ENCODE measurements around the gene IFNL4.
"Not testable (repeated sequence)": the region's sequence is repeated elsewhere in the genome, so short reads cannot be mapped to it uniquely, and the experiment has no call there.

The IFNL4 gene

GRCh38 chr19:39248806-39249205, at the start of gene IFNL4:
Gene IFNL4, minus strand, starts transcription at chr19:39248856.
- no peak for DNase-seq (ENCODE audit: low read depth)

- DNase-seq (ENCODE audit: low read depth) = peak; percentile 28
Observed at GRCh38 chr19:39297931-39298634, 49.4 kb upstream of the IFNL4 start.

DNA sequence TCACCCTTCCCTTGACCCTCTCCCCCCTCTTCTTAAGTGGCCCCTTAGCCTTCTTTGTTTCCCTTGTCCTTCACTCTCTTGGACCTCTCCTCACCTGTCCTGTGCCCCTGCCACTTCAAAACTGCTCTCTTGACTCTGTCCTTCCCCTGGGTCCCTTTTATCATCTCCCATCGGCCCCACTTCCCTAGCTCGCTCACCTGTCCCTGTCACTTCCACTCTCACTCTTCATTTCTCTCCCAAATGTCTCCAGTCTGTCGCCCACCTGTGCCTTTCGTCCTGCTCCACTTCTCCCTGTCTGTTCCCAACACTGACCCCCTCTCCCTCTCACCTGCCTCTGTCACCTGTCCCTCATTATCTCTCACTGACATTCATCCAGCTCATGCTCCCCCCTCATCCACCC, 48.2 kb upstream of the IFNL4 start:
- DNase-seq (ENCODE audit: low read depth) = no peak

DNA sequence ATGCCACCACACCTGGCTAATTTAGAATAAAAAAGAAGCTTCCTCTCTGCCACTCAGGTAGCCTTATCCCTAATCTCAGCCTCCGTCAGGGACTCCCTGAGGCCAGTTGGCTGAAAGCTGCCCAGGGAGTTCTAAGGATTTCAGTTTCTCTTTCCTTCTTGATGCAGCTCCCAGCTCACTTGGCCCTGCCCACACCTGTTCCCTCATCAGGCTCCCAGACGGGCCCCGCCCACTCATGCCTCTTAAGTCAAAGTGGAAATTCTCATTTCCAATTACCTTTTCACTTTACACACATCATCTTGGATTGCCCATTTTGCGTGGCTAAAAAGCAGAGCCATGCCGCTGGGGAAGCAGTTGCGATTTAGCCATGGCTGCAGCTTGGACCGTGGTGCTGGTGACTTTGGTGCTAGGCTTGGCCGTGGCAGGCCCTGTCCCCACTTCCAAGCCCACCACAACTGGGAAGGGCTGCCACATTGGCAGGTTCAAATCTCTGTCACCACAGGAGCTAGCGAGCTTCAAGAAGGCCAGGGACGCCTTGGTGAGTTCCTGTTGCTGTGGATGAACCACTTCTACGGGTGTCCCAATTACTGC, 47.5 kb upstream of the IFNL4 start, which contains the start of gene IFNL1:
TSS of gene IFNL1 (plus strand) at position 353 of the 591 bp plus-strand sequence. CDS start at position 368, 15 bp downstream.
- DNase-seq (ENCODE audit: low read depth) = no peak

- no peak for DNase-seq (ENCODE audit: low read depth)
Observed at GRCh38 chr19:39293394-39293793, 44.7 kb upstream of the IFNL4 start.

GRCh38 chr19:39284032-39284431, 35.4 kb upstream of the IFNL4 start:
- no peak for DNase-seq (ENCODE audit: low read depth)

GRCh38 chr19:39282021-39282420, 33.4 kb upstream of the IFNL4 start:
- no peak for DNase-seq (ENCODE audit: low read depth)

DNA sequence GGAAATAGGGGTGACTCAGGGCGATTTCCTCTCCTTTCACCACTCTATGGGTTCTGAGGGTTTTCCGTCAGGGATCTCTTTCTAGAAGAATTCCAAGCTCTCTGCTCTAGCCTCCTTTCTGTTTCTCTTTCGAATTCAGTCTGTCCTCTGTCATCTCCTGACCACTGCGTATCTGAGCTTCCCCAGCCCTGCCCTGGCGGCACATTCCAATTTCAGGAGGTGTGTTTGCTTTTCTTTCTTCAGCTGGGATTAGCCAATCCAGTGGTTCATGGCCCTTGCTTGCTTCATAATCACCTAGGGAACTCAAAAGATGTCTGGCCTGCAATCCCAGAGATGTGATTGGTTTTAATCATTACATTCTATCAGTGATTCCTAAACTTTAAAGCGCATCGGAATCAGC, 28.9 kb upstream of the IFNL4 start:
- no peak for DNase-seq (ENCODE audit: low read depth)

DNA sequence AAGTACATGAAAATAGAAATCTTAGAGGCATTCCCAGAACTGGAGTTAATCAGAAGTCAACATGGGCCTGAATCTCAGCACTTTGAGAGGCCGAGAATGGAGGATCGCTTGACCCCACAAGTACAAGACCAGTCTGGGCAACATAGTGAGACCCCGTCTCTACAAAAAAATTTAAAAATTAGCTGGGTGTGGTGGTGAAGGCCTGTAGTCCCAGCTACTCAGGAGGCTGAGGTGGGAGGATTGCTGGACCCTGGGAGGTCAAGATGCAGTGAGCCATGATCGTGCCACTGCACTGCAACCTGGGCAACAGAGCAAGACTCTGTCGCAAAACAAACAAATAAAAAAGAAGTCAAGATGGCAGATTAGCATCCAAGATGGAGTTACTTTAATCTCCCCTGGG, 28.1 kb upstream of the IFNL4 start:
- DNase-seq (ENCODE audit: low read depth) = no peak

- no peak for DNase-seq (ENCODE audit: low read depth)
Observed at GRCh38 chr19:39275578-39275977, 26.9 kb upstream of the IFNL4 start.

GRCh38 chr19:39273859-39274258, 25.2 kb upstream of the IFNL4 start:
- DNase-seq (ENCODE audit: low read depth) = not testable (repeated sequence)

DNA sequence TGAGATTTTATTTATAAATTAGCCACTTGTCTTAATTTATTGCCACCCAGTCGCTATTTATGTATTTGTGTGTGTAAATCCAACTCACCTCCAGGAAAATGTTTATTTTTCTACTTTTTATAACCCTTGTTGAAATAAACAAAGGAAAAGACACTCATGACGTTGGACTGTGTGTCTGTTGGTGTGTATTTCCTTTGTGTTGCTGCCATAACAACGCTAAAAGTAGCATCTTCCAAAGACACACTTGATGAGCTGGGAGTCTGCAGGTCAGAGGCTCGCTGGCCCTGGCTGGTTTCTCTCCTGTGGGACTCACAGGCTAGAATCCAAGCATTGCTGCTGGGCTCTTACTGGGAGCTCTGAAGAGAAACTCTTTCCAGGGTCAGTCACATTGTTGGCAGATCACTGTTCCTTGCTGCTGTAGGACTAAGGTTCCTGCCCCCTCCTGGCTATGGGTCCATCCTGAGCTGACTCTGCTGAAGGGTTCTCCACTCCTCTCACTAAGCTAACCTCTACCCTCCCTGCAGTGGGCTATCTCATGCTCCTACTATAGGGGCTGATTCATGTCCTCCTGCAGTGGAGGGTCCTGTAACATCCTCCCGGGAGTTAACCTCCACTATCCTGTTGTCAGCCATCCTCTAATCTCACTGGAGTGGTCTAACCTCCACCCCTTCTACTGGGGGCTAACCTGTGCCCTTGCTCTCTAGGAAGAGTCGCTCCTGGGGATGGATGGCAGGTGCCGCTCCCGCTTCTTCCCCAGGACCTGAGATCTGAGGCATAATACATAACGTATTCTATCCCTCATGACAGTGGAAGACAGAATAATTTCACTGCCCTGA, 21.6 kb upstream of the IFNL4 start:
- no peak for DNase-seq (ENCODE audit: low read depth)

DNA sequence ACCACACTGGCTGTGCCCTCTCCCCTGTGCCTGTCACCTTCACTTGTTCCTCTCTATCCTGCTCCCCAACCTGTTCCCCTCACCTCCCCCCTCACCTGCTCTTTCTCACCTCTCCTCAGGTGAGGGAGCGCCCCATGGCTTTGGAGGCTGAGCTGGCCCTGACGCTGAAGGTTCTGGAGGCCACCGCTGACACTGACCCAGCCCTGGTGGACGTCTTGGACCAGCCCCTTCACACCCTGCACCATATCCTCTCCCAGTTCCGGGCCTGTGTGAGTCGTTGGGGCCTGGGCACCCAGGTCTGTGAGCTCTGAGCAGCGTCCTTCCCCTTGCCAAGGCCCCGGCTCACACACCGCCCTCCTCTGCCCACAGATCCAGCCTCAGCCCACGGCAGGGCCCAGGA, 20.7 kb upstream of the IFNL4 start:
- DNase-seq (ENCODE audit: low read depth) = not testable (repeated sequence)

DNA sequence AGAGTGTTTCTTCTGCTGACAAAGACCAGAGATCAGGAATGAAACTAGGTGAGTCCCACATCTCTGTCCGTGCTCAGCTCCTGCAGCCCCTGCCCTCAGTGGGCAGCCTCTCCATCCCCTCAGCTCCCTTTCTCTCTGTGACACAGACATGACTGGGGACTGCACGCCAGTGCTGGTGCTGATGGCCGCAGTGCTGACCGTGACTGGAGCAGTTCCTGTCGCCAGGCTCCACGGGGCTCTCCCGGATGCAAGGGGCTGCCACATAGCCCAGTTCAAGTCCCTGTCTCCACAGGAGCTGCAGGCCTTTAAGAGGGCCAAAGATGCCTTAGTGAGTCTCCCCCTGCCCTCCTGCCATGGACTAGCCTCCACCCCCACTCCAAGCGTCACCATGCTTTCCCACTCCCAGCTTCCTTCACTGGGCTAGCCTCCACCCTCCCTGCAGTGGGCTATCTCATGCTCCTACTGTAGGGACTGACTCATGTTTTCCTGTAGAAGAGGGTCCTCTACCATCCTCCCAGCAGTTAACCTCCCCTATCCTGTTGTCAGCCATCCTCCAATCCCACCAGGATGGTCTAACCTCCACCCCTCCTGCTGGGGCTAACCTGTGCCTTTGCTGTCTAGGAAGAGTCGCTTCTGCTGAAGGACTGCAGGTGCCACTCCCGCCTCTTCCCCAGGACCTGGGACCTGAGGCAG, 20.0 kb upstream of the IFNL4 start:
- DNase-seq (ENCODE audit: low read depth) = not testable (repeated sequence)

DNA sequence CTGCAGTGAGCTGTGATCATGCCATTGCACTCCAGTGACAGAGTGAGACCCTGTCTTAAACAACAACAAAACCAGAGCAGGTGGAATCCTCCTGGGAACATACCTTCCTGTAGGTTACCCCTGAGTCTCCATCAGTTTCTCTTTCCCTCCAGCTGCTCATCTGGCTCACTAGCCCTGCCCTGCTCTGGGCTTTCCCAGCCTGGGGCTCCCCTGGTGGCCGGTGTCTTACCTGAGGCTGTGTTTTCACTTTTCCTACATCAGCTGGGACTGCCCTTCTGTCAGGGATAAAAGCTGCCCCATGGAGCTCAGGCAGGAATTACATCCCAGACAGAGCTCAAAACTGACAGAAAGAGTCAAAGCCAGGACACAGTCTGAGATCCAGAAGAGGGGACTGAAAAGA, 19.4 kb upstream of the IFNL4 start, which contains the start of gene IFNL2:
TSS of gene IFNL2 (plus strand) at position 312 of the 400 bp plus-strand sequence. CDS start 173 bp downstream, outside the sequence.
- not testable (repeated sequence) for DNase-seq (ENCODE audit: low read depth)

DNA sequence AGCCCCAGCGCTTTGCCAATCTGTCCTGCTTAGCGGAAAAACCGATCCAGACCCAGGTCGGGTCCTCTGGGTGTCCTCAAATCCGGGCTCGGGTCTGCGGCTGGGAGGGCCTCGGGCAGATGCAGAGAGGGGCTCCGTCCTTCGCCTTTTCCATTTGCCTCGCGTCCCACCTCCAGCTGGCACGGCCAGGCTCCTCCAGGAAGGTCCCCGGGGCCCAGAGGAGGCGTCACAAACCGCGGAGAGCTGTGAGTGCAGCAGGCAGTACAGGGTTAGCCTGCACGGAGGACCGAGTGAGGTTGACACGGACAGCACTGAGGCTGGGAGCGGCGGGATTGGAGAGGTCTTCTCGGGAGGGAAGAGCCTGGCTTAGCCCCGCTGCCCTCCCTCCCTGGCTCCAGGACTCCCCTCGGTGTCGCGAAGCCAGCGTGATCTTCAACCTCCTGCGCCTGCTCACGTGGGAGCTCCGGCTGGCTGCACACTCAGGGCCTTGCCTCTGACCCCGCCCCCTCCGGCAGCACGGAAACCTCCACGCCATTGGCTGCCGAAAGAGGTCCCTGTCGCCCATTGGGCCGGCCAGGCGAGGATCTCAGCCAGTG, 16.8 kb upstream of the IFNL4 start:
- no peak for DNase-seq (ENCODE audit: low read depth)

DNA sequence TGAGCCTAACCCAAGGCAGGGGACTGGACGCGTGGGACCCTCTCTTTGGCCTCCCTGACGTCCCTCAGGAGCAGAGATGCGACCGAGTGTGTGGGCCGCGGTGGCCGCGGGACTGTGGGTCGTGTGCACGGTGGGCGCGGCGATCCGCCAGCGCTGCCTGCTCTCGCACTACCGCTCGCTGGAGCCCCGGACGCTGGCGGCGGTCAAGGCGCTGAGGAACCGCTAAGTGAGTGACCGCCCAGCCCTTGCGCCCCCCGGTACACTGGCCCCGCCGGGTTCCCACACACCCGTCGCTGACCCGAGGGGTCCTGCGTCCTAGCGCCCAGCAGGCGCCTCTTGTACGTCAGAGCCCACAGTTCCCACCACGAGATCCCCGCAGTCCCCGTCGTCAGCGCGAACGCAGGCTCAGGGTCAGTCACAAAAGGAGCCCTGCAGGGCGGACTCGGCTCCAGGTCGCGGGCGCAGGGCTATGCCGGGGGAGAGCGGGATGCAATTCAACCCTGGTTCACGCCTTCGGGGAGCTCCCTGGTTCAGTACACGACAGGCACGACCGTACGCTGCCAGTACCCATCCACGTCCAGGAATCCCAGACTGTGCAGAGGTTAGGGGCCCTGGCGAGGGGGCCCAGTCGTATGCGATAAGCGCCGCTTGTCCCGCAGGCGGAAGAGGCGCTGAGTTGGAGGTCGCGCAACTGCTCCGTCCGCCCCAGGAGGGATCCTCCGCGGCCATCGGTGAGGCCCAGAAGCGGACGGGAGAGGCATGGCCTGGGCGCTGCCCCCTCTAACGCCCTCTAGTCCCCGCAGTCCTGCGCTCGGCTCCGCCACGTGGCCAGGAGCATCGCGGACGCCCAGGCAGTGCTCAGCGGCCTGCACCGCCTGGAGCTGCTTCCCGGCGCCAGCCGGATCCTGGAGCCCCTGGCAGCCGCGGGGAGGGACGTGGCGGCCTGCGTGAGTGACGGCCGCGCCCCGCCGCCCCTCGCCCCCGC, 15.9 kb upstream of the IFNL4 start:
- DNase-seq (ENCODE audit: low read depth) = no peak

DNA sequence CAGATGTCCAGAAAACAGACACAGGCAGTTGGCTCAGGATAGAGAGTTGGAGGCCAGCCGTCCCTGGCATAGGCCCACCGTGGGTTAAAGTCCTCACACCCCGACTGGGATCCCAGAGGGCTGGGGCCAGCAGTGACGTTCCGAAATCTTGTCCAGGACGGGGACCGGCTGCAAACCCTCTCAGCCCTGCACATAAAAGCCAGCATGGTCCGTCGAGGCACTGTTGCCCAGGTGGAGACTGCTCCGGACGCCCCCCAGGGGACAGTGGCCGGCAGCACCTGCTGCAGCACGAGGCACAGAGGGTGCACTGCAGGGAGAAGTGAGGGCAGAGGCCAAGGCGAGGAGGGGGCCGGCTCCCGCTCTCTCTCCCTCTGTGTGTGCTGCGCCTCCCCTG, 15.3 kb upstream of the IFNL4 start:
- DNase-seq (ENCODE audit: low read depth) = no peak

DNA sequence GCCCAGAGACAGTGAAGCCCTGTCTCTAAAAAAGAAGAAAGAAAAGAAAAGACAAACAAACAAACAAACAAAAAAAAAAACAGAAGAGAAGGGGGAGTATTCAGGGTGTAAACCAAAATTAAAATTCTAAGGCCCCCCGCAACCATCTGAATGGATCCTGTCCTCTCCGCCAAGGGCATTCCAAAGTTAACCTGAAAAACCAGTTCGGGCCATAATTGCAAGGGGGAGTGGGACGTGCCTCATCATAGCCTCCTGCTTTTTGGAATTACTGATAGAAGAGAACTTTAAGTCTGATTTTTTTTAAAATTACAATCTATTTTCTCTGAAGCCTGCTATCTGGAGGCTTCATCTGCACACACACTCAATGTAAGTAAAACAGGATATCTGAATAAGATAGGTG, 13.8 kb upstream of the IFNL4 start:
- no peak for DNase-seq (ENCODE audit: low read depth)

GRCh38 chr19:39261704-39262103, 13.0 kb upstream of the IFNL4 start:
- no peak for DNase-seq (ENCODE audit: low read depth)

GRCh38 chr19:39257227-39257626, 8.6 kb upstream of the IFNL4 start:
- DNase-seq (ENCODE audit: low read depth) = no peak

Measured in activated T-cell treated with anti-CD3 and anti-CD28 coated beads for 48 hours (primary cell).